Measurements from ENCODE around the gene SMPD3. TPM values are rescaled to one million over a fixed set of nuclear protein-coding genes. Genes with fewer than 3 reads are reported as not detected.

The SMPD3 gene
- total RNA-seq, 4 donors from 2014 or later = 51.1 to 168 (median 68.9) TPM

DNA sequence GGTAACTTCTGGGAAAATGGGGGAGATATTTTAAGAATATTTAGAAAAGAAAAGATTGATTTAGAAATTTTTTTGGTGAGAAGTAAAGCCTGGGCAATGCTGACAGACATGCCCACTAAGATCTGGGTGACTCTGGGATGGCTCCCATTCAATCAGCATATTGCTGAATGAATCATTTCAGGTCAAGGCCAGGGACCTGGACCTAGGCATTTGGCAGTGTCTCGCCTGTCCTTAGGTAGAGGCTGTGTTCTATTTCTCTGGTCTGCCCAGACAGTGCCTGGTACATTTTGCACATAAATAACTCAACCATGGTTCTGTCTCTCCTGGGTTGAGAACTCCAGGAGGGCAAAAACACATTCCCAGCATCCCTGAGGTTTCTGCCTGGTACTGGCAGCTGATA lies 39.9 kb downstream of the SMPD3 start:
- TF ChIP-seq CTCF (IDR thresholded peaks at IDR 0.05) (no peak), POLR2AphosphoS5 (IDR thresholded peaks at IDR 0.05) (no peak), POLR2A (IDR thresholded peaks at IDR 0.05) (no peak), EP300 (IDR thresholded peaks at IDR 0.05; ENCODE audit: low read depth) (no peak)
- DNase-seq = no peak
- intact Hi-C loops (cut with DNase I; ENCODE audit: low total_unique reads) (no loop called here), in situ Hi-C loops (cut with MboI; ENCODE audit: low pct_ligation_motif_present in 1 of 4, low pct_unique_long_range_greater_than_20kb in 1 of 4, low sequenced_read_pairs in 3 of 4) (loop anchor here in 1 of 4 donors (10.0 kb wide), 1 partner anchor 96 kb away; no protein-coding TSS in a partner anchor)
- Histone ChIP-seq H3K36me3 (no peaks in the 10 kb centered on the region), H3K4me1 (peaks cover 0 to 6% (median 2%) of the 10 kb centered on the region in 4 donors), H3K9me3 (no peaks in the 10 kb centered on the region), H3K4me3 (no peak overlapping the region), H3K27me3 (no peaks in the 10 kb centered on the region), H3K27ac (no peak overlapping the region)
- WGBS, 2 donors (ENCODE audit: low coverage in 1 of 2) = 82% methylated on average over 1 of the region's 1 CpG; no CpG with 5 or more reads in 1 of the 2 donors

DNA sequence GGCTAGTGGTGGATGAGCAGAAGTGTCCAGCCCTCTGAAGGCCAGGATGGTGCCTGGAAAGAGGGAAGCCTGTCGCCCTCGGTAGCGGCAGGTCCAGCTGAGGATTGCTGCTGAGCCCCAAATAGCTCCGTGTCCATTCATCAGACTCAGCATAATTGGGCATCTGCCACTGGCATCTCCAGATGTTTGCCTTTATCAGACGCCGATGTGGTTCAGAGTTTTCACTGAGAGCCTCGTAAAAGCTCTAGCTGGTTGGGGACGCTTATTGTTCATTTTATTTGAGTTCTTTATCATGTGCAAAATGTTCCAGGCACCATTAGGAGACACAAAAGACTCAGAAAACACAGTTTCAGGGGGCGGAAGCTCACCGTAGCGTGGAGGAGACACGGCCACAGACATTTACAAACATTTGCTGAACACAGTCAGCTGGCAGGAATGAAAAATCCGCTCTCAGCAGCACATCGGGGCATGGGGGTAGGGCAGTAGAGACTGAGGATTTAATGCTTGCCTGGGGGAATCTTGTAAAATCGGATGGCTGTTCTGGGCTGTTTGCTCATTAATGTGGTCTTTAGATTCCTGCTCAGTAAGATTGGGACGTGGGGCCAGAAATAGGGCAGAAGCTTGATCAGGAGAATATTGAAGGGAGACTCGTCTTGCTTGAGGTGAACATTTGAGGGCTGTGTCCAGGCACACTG lies 41.7 kb downstream of the SMPD3 start:
- Histone ChIP-seq H3K4me1 (peaks cover 0 to 6% (median 0%) of the 10 kb centered on the region in 4 donors), H3K36me3 (no peaks in the 10 kb centered on the region), H3K27me3 (no peaks in the 10 kb centered on the region), H3K27ac (no peak overlapping the region), H3K4me3 (no peak overlapping the region), H3K9me3 (no peaks in the 10 kb centered on the region)
- in situ Hi-C loops (cut with MboI; ENCODE audit: low pct_ligation_motif_present in 1 of 4, low pct_unique_long_range_greater_than_20kb in 1 of 4, low sequenced_read_pairs in 3 of 4) (loop anchor here in 1 of 4 donors (10.0 kb wide), 1 partner anchor 98 kb away; no protein-coding TSS in a partner anchor), intact Hi-C loops (cut with DNase I; ENCODE audit: low total_unique reads) (no loop called here)
- DNase-seq = no peak
- 48 to 51% methylated on average over 11 to 17 of the region's 17 CpGs for WGBS, 2 donors (ENCODE audit: low coverage in 1 of 2)
- TF ChIP-seq POLR2AphosphoS5 (IDR thresholded peaks at IDR 0.05) = no peak
- TF ChIP-seq POLR2A (IDR thresholded peaks at IDR 0.05) = no peak
- no peak for TF ChIP-seq CTCF (IDR thresholded peaks at IDR 0.05)
- no peak for TF ChIP-seq EP300 (IDR thresholded peaks at IDR 0.05; ENCODE audit: low read depth)

GRCh38 chr16:68404736-68405345 lies 43.5 kb downstream of the SMPD3 start:
- no peak for DNase-seq
- in situ Hi-C loops (cut with MboI; ENCODE audit: low pct_ligation_motif_present in 1 of 4, low pct_unique_long_range_greater_than_20kb in 1 of 4, low sequenced_read_pairs in 3 of 4) = loop anchor here in 1 of 4 donors (10.0 kb wide), 1 partner anchor 100 kb away; no protein-coding TSS in a partner anchor
- intact Hi-C loops (cut with DNase I; ENCODE audit: low total_unique reads) = no loop called here
- H3K27ac ChIP-seq = no peak overlapping the region
- H3K27me3 ChIP-seq = no peaks in the 10 kb centered on the region
- TF ChIP-seq EP300 (IDR thresholded peaks at IDR 0.05; ENCODE audit: low read depth) (no peak), POLR2A (IDR thresholded peaks at IDR 0.05) (no peak), CTCF (IDR thresholded peaks at IDR 0.05) (no peak), POLR2AphosphoS5 (IDR thresholded peaks at IDR 0.05) (no peak)
- no peaks in the 10 kb centered on the region for H3K9me3 ChIP-seq
- H3K4me1 ChIP-seq = peaks cover 0 to 6% (median 0%) of the 10 kb centered on the region in 4 donors
- 67 to 85% methylated on average over 2 to 8 of the region's 8 CpGs for WGBS, 2 donors (ENCODE audit: low coverage in 1 of 2)
- no peaks in the 10 kb centered on the region for H3K36me3 ChIP-seq
- H3K4me3 ChIP-seq = no peak overlapping the region

DNA sequence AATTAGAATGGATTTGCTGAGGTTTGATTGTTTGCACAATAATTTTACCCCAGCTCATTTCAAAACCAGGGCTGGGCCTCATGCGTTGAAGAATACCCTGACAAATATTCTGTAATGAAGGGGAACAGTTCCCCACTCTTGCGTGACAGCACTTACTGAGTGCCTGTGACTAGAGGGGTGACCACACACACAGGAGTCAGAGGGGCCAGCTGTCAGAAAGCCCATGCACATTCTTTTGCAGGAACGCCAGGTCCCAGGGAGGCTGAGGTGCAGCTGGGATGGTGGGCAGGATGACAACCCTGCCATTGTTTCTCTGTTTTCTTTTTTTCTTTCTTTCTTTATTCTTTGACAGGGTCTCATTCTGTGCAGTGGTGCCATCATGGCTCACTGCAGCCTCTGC lies 44.6 kb downstream of the SMPD3 start:
- TF ChIP-seq EP300 (IDR thresholded peaks at IDR 0.05; ENCODE audit: low read depth) (no peak), POLR2A (IDR thresholded peaks at IDR 0.05) (no peak), POLR2AphosphoS5 (IDR thresholded peaks at IDR 0.05) (no peak), CTCF (IDR thresholded peaks at IDR 0.05) (no peak)
- no peak for DNase-seq
- in situ Hi-C loops (cut with MboI; ENCODE audit: low pct_ligation_motif_present in 1 of 4, low pct_unique_long_range_greater_than_20kb in 1 of 4, low sequenced_read_pairs in 3 of 4) (loop anchor here in 1 of 4 donors (10.0 kb wide), 1 partner anchor 101 kb away; no protein-coding TSS in a partner anchor), intact Hi-C loops (cut with DNase I; ENCODE audit: low total_unique reads) (no loop called here)
- no peaks in the 10 kb centered on the region for H3K36me3 ChIP-seq
- H3K27ac ChIP-seq = no peak overlapping the region
- no peaks in the 10 kb centered on the region for H3K27me3 ChIP-seq
- 84 to 100% methylated on average over 3 of the region's 3 CpGs for WGBS, 2 donors (ENCODE audit: low coverage in 1 of 2)
- peaks cover 0 to 6% (median 0%) of the 10 kb centered on the region in 4 donors for H3K4me1 ChIP-seq
- no peak overlapping the region for H3K4me3 ChIP-seq
- no peaks in the 10 kb centered on the region for H3K9me3 ChIP-seq
